ENCODE data around the gene HOXD4.

HOXD4 gene

GRCh38 chr2:176188774-176189680, 37.7 kb downstream of the HOXD4 start:
- DNase-seq = peak in 1 of 14 donors; percentile 35

GRCh38 chr2:176189681-176190641, 38.6 kb downstream of the HOXD4 start:
- peak in 3 of 14 donors; percentile 15 to 59 (median 35) for DNase-seq

GRCh38 chr2:176192351-176192750, 41.0 kb downstream of the HOXD4 start:
- no peak for DNase-seq

- DNase-seq = no peak
Observed at GRCh38 chr2:176193048-176193447, 41.7 kb downstream of the HOXD4 start.

GRCh38 chr2:176199902-176200301, 48.6 kb downstream of the HOXD4 start:
- no peak for DNase-seq

- DNase-seq = no peak
Observed at GRCh38 chr2:176200971-176201370, 49.6 kb downstream of the HOXD4 start.

- no peak for DNase-seq
Observed at GRCh38 chr2:176202491-176202890, 51.1 kb downstream of the HOXD4 start.

Measured in C1 segment of cervical spinal cord (tissue), 14 donors.